Parathyroid adenoma (tissue), 2 donors: ENCODE results near the gene RBM27.

Source experiments
- H2AFZ ChIP-seq: fragments of 300-600 bp; sonication (generic); one replicate; pipeline ENCODE4 v1.7.0; 2017; ENCODE audit warnings: antibody characterized with exemption, mild to moderate bottlenecking
- H3K27ac ChIP-seq: fragments of 300-600 bp; sonication (generic); one replicate; pipeline ENCODE4 v1.7.0; 2017
- H3K27me3 ChIP-seq: fragments of 300-600 bp; sonication (generic); one replicate; pipeline ENCODE4 v1.7.0; 2017; ENCODE audit warnings: low read length; ENCODE audit not compliant: control insufficient read depth, insufficient read depth
- H3K36me3 ChIP-seq: fragments of 300-600 bp; sonication (generic); one replicate; pipeline ENCODE4 v1.7.0; 2017; ENCODE audit warnings: low read length; ENCODE audit not compliant: control insufficient read depth, insufficient read depth
- H3K4me1 ChIP-seq: fragments of 300-600 bp; sonication (generic); one replicate; pipeline ENCODE4 v1.7.0; 2017; ENCODE audit warnings: control low read depth
- H3K4me2 ChIP-seq: fragments of 300-600 bp; sonication (generic); one replicate; pipeline ENCODE4 v1.7.0; 2017; ENCODE audit warnings: low read length
- H3K4me3 ChIP-seq: fragments of 300-600 bp; sonication (generic); one replicate; pipeline ENCODE4 v1.7.0; 2017; ENCODE audit warnings: low read depth, low read length
- H3K79me2 ChIP-seq: fragments of 300-600 bp; sonication (generic); one replicate; pipeline ENCODE4 v1.7.0; 2017; ENCODE audit warnings: control low read depth
- H3K9ac ChIP-seq: fragments of 300-600 bp; sonication (generic); one replicate; pipeline ENCODE4 v1.7.0; 2017; ENCODE audit warnings: mild to moderate bottlenecking
- H3K9me3 ChIP-seq: fragments of 300-600 bp; sonication (generic); one replicate; pipeline ENCODE4 v1.7.0; 2017; ENCODE audit warnings: low read length; ENCODE audit not compliant: control insufficient read depth
- CTCF ChIP-seq: fragments of 300-600 bp; sonication (generic); IDR thresholded peaks from one replicate; pipeline ENCODE4 v1.7.0; 2017; ENCODE audit warnings: antibody characterized with exemption, mild to moderate bottlenecking
- donor health status: primary hyperparathyroidism.

Gene RBM27

GRCh38 chr5:146222005-146222404, 18.6 kb downstream of the RBM27 start:
- no peak overlapping the region for H3K27ac ChIP-seq
- H3K4me2 ChIP-seq, result no peak overlapping the region
- H2AFZ ChIP-seq, result no peak overlapping the region
- no peaks in the 10 kb centered on the region for H3K9me3 ChIP-seq
- no peaks in the 10 kb centered on the region for H3K27me3 ChIP-seq
- H3K36me3 ChIP-seq, result no peaks in the 10 kb centered on the region
- no peaks in the 10 kb centered on the region for H3K4me1 ChIP-seq
- H3K9ac ChIP-seq, result no peak overlapping the region
- peaks cover 20% of the 10 kb centered on the region for H3K79me2 ChIP-seq
- no peak overlapping the region for H3K4me3 ChIP-seq
- no peak for TF ChIP-seq CTCF

GRCh38 chr5:146223179-146223578, 19.8 kb downstream of the RBM27 start:
- Histone ChIP-seq H3K79me2 (peaks cover 12% of the 10 kb centered on the region), H3K4me2 (no peak overlapping the region), H3K4me3 (no peak overlapping the region), H3K36me3 (no peaks in the 10 kb centered on the region), H3K27me3 (no peaks in the 10 kb centered on the region), H2AFZ (no peak overlapping the region), H3K9me3 (no peaks in the 10 kb centered on the region), H3K27ac (no peak overlapping the region), H3K9ac (no peak overlapping the region), H3K4me1 (no peaks in the 10 kb centered on the region)
- no peak for TF ChIP-seq CTCF

- H3K36me3 ChIP-seq, result no peaks in the 10 kb centered on the region
- no peak overlapping the region for H3K4me3 ChIP-seq
- no peak overlapping the region for H3K4me2 ChIP-seq
- no peaks in the 10 kb centered on the region for H3K4me1 ChIP-seq
- no peak overlapping the region for H3K27ac ChIP-seq
- H3K9ac ChIP-seq, result no peak overlapping the region
- TF ChIP-seq CTCF, result no peak
- no peaks in the 10 kb centered on the region for H3K9me3 ChIP-seq
- H3K27me3 ChIP-seq, result no peaks in the 10 kb centered on the region
- H2AFZ ChIP-seq, result no peak overlapping the region
- H3K79me2 ChIP-seq, result no peaks in the 10 kb centered on the region
These were observed 25.8 kb downstream of the RBM27 start for GRCh38 chr5:146229222-146229621.

- H3K27ac ChIP-seq, result no peak overlapping the region
- H2AFZ ChIP-seq, result no peak overlapping the region
- H3K9ac ChIP-seq, result no peak overlapping the region
- no peaks in the 10 kb centered on the region for H3K79me2 ChIP-seq
- H3K4me3 ChIP-seq, result no peak overlapping the region
- H3K27me3 ChIP-seq, result no peaks in the 10 kb centered on the region
- no peaks in the 10 kb centered on the region for H3K4me1 ChIP-seq
- H3K9me3 ChIP-seq, result no peaks in the 10 kb centered on the region
- H3K4me2 ChIP-seq, result no peak overlapping the region
- TF ChIP-seq CTCF, result no peak
- H3K36me3 ChIP-seq, result no peaks in the 10 kb centered on the region
These were observed 28.8 kb downstream of the RBM27 start for GRCh38 chr5:146232223-146232622.

GRCh38 chr5:146233441-146233840, 30.0 kb downstream of the RBM27 start:
- no peaks in the 10 kb centered on the region for H3K36me3 ChIP-seq
- no peaks in the 10 kb centered on the region for H3K27me3 ChIP-seq
- no peak overlapping the region for H2AFZ ChIP-seq
- no peak overlapping the region for H3K27ac ChIP-seq
- H3K4me1 ChIP-seq, result no peaks in the 10 kb centered on the region
- H3K79me2 ChIP-seq, result no peaks in the 10 kb centered on the region
- no peak overlapping the region for H3K4me2 ChIP-seq
- no peak overlapping the region for H3K9ac ChIP-seq
- TF ChIP-seq CTCF, result no peak
- no peaks in the 10 kb centered on the region for H3K9me3 ChIP-seq
- no peak overlapping the region for H3K4me3 ChIP-seq
